ACC112 (cell line): Measurements from ENCODE around the gene IFNA10.
A peak's percentile ranks its signal among the peaks of the same experiment; 100 is the strongest.
"Not testable (repeated sequence)": the region's sequence is repeated elsewhere in the genome, so short reads cannot be mapped to it uniquely, and the experiment has no call there.

Source experiments
- H2AFZ ChIP-seq: fragments of 200-600 bp; sonication (generic); one replicate; pipeline ENCODE4 v1.6.0; 2017; ENCODE audit warnings: antibody characterized with exemption, low read length; ENCODE audit not compliant: unreplicated experiment
- H3K27ac ChIP-seq: fragments of 200-600 bp; sonication (generic); 2 replicates; pipeline ENCODE4 v1.5.1; 2014; ENCODE audit warnings: low read depth, mild to moderate bottlenecking, antibody characterized with exemption, low read length, moderate library complexity
- H3K27me3 ChIP-seq: fragments of 200-600 bp; sonication (generic); 2 replicates; pipeline ENCODE4 v1.6.1; 2014; ENCODE audit warnings: mild to moderate bottlenecking, antibody characterized with exemption, low read length, moderate library complexity, mixed read lengths; ENCODE audit not compliant: insufficient read depth
- H3K36me3 ChIP-seq: fragments of 200-600 bp; sonication (generic); 2 replicates; pipeline ENCODE4 v1.6.1; 2016; ENCODE audit warnings: mild to moderate bottlenecking, antibody characterized with exemption, low read length, moderate library complexity, mixed read lengths; ENCODE audit not compliant: insufficient read depth
- H3K4me1 ChIP-seq: fragments of 200-600 bp; sonication (generic); one replicate; pipeline ENCODE4 v1.6.1; 2016; ENCODE audit warnings: low read length, mixed read lengths; ENCODE audit not compliant: insufficient read depth, unreplicated experiment, control insufficient read depth
- H3K4me3 ChIP-seq: fragments of 200-600 bp; sonication (generic); 2 replicates; pipeline ENCODE4 v1.5.1; 2014; ENCODE audit warnings: mild to moderate bottlenecking, low read depth, low read length
- H3K79me2 ChIP-seq: fragments of 200-600 bp; sonication (generic); one replicate; pipeline ENCODE4 v1.6.0; 2016; ENCODE audit warnings: low read length; ENCODE audit not compliant: control insufficient read depth, unreplicated experiment, insufficient read depth

Gene IFNA10

GRCh38 chr9:21207043-21207442 lies at the start of gene IFNA10:
Gene IFNA10 (minus strand): TSS chr9:21207143. CDS start chr9:21207097, 46 bp downstream.
- H3K4me1 ChIP-seq, H3K4me3 ChIP-seq, H3K36me3 ChIP-seq, H3K27ac ChIP-seq, H3K79me2 ChIP-seq, H2AFZ ChIP-seq: not testable (repeated sequence)
- peaks cover 18% of the 10 kb centered on the region for H3K27me3 ChIP-seq

DNA sequence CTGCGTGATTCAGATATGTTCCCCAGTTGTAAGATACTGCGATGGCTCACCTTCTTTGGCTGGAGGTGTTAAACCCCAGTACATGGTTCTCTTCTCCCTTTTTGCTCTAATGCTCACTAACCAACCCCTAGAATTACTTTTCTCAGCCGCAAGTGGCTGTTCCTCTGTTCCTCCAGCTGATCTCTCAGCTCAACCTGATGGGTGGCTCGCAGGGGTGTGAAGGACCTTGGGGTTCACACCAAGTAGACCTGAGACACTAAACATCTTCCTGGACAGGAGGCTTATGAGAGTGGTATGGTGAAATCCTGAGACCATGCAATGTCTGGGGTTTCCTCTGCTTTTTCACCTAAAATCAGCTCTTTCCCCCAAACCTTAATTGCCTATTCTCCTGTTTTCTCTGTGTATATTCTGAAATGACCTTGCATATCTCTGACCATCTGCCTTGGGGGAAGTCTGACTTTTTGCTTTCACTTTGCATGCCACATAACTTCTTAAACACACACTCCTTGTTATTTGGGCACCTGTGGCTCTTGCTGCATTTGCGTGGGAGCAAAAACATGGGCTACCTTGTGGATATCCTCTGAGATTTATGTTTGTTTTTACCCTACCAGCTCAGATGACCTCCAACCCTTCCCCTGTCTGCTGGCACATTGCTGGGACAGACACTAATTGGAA lies 48.7 kb upstream of the IFNA10 start:
- no peak overlapping the region for H3K4me3 ChIP-seq
- peaks cover 57% of the 10 kb centered on the region for H3K27me3 ChIP-seq
- H3K27ac ChIP-seq: no peak overlapping the region
- H3K4me1 ChIP-seq: no peaks in the 10 kb centered on the region
- no peaks in the 10 kb centered on the region for H3K36me3 ChIP-seq
- H2AFZ ChIP-seq: no peak overlapping the region
- H3K79me2 ChIP-seq: no peaks in the 10 kb centered on the region

GRCh38 chr9:21252721-21253547 lies 46.0 kb upstream of the IFNA10 start:
- Histone ChIP-seq H2AFZ (peak overlapping the region; percentile 52), H3K36me3 (no peaks in the 10 kb centered on the region), H3K4me3 (peak overlapping the region; percentile 70), H3K27me3 (peaks cover 59% of the 10 kb centered on the region), H3K79me2 (no peaks in the 10 kb centered on the region), H3K27ac (no peak overlapping the region), H3K4me1 (no peaks in the 10 kb centered on the region)

GRCh38 chr9:21251638-21252037 lies 44.7 kb upstream of the IFNA10 start:
- no peaks in the 10 kb centered on the region for H3K4me1 ChIP-seq
- H3K4me3 ChIP-seq: no peak overlapping the region
- no peak overlapping the region for H3K27ac ChIP-seq
- H3K36me3 ChIP-seq: no peaks in the 10 kb centered on the region
- peaks cover 46% of the 10 kb centered on the region for H3K27me3 ChIP-seq
- no peak overlapping the region for H2AFZ ChIP-seq
- no peaks in the 10 kb centered on the region for H3K79me2 ChIP-seq

DNA sequence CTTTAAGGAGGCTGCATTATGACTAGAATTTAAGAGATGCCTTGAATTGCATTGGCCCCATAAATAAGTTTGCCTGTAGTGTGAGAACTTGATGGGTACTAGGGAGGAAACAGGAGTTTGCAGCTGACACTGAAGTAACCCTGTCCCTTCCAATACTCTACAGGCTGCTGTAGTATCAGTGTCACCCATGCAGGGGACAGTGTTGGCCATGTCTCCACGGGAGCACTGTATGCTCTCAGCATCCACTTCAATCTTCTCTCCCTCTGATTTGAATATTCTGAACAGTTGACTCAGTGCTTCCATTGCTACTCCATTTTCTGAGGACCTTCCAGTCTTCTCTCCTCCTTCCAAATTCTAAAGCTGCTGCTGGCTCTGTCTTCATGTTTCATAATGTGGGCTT lies 44.2 kb upstream of the IFNA10 start:
- Histone ChIP-seq H3K36me3 (no peaks in the 10 kb centered on the region), H3K4me1 (no peaks in the 10 kb centered on the region), H3K79me2 (no peaks in the 10 kb centered on the region), H3K27me3 (peaks cover 41% of the 10 kb centered on the region), H2AFZ (no peak overlapping the region), H3K4me3 (no peak overlapping the region), H3K27ac (no peak overlapping the region)

- Histone ChIP-seq H3K79me2 (no peaks in the 10 kb centered on the region), H2AFZ (no peak overlapping the region), H3K4me3 (no peak overlapping the region), H3K27ac (no peak overlapping the region), H3K36me3 (no peaks in the 10 kb centered on the region), H3K27me3 (peaks cover 45% of the 10 kb centered on the region), H3K4me1 (peaks cover 7% of the 10 kb centered on the region)
Measured at GRCh38 chr9:21244836-21245235, 37.9 kb upstream of the IFNA10 start.

DNA sequence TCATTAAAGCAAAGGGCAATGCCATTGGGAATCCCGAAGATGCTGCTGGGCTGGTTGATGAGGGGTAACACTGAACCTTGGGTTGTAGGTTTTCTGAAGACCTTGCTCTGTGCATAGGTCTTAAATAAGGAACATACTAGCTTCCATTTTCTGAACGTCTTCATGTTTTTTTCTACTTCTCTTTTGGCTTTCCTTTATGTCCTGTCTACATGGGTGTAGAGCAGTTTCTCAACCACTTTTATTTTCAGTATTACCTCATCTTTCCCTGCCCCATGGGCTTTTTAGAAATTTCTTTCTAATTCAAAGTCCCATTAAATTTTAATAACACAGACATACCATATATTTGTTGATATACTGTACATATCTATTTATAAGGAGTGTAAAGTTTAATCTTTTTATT lies 33.0 kb upstream of the IFNA10 start, which contains the start of gene IFNA14:
Gene IFNA14 (minus strand): TSS at position 95 of the 400 bp plus-strand sequence. CDS start 70 bp downstream, at position 25.
- H3K27me3 ChIP-seq: peaks cover 39% of the 10 kb centered on the region
- H3K79me2 ChIP-seq: no peaks in the 10 kb centered on the region
- no peak within 1 kb of the TSS for H2AFZ ChIP-seq
- no peak within 1 kb of the TSS for H3K27ac ChIP-seq
- H3K4me1 ChIP-seq: peaks cover 7% of the 10 kb centered on the region
- no peak within 1 kb of the TSS for H3K4me3 ChIP-seq
- no peaks in the 10 kb centered on the region for H3K36me3 ChIP-seq

- H3K36me3 ChIP-seq, H3K4me3 ChIP-seq, H3K27ac ChIP-seq, H3K4me1 ChIP-seq, H3K79me2 ChIP-seq: not testable (repeated sequence)
- Histone ChIP-seq H3K27me3 (peaks cover 20% of the 10 kb centered on the region), H2AFZ (peak overlapping the region; percentile 2)
Measured at GRCh38 chr9:21236360-21236714, 29.4 kb upstream of the IFNA10 start.

- peaks cover 20% of the 10 kb centered on the region for H3K27me3 ChIP-seq
- H3K4me1 ChIP-seq, H3K36me3 ChIP-seq, H3K4me3 ChIP-seq, H3K27ac ChIP-seq, H3K79me2 ChIP-seq: not testable (repeated sequence)
- H2AFZ ChIP-seq: peak overlapping the region; percentile 2
Measured at GRCh38 chr9:21235468-21236359, 28.8 kb upstream of the IFNA10 start.

DNA sequence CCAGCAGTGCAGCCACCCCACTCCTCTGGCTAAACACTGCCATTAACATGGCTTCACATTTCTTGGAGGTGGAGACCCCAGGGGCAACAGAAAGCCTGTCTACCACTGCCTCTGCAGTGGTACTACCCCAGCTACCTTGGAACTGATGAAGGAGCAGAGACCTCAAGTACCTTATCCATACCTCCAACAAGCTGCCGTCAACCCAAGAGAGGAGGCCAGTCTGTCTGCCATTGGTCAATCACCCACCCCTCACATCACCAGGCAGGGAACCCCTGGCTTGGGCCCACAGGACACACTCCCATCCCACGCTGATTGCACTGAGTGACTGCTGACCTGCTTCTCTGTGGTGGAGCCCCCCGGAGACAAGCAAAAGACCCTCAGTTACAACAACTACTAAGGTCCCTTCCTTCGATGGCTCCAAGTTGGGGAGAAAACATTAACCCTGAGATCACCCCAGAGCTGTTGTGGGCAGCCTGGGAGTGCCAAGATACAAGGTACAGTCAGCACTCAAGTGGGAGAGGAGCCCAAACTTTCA lies 27.3 kb upstream of the IFNA10 start:
- H3K27me3 ChIP-seq: peaks cover 11% of the 10 kb centered on the region; the same call in 1 of the 2 replicates
- no peak overlapping the region for H3K4me3 ChIP-seq
- no peaks in the 10 kb centered on the region for H3K79me2 ChIP-seq
- no peaks in the 10 kb centered on the region for H3K4me1 ChIP-seq
- no peaks in the 10 kb centered on the region for H3K36me3 ChIP-seq
- H3K27ac ChIP-seq: no peak overlapping the region
- H2AFZ ChIP-seq: no peak overlapping the region
